Sigmoid colon (tissue), 4 donors: ENCODE results near the gene HNRNPDL.

Source experiments
- EP300 ChIP-seq, 4 donors: sonication (generic); formaldehyde crosslinking; IDR thresholded peaks; one replicate each; pipeline ENCODE4 v1.6.1; 2017; ENCODE audit warnings: antibody characterized with exemption in 4 of 4
- POLR2A ChIP-seq, 2 donors: fragments of 450-650 bp; IDR thresholded peaks; one replicate each; pipeline ENCODE4 v1.6.1; 2016; ENCODE audit warnings: antibody characterized with exemption in 2 of 2, mild to moderate bottlenecking in 2 of 2, moderate library complexity in 2 of 2
- POLR2AphosphoS5 ChIP-seq, 4 donors: sonication (generic); formaldehyde crosslinking; IDR thresholded peaks; one replicate each; pipeline ENCODE4 v1.6.1; 2017; ENCODE audit warnings: antibody characterized with exemption in 4 of 4
- TF ChIP-seq, protein P1 (sequence below), 4 experiments: fragments of 450-650 bp in 3 of 4; fragments of 200-600 bp in 1 of 4; IDR thresholded peaks; one replicate each; pipeline ENCODE4 v1.5.1; 2016 to 2019; ENCODE audit warnings: antibody characterized with exemption in 4 of 4, mild to moderate bottlenecking in 3 of 4, moderate library complexity in 2 of 4

DNA sequence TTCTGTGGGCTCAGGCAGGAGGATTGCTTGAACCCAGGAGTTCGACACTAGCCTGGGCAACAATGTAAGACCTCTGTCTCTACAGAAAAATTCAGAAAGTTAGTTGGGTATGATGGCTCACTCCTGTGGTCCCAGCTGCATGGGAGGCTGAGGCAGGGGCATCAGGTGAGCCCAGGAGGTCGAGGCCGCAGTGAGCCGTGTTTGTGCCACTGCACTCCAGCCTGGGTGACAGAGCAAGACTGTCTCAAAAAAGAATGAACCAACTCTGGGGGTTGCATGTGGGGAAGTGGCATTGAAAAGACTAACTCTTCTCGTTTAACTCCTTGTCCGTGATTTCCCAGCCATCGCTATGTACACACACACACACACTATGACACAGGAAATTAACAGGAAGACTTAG is 27.0 kb upstream of the HNRNPDL start:
- TF ChIP-seq, protein P1, sequence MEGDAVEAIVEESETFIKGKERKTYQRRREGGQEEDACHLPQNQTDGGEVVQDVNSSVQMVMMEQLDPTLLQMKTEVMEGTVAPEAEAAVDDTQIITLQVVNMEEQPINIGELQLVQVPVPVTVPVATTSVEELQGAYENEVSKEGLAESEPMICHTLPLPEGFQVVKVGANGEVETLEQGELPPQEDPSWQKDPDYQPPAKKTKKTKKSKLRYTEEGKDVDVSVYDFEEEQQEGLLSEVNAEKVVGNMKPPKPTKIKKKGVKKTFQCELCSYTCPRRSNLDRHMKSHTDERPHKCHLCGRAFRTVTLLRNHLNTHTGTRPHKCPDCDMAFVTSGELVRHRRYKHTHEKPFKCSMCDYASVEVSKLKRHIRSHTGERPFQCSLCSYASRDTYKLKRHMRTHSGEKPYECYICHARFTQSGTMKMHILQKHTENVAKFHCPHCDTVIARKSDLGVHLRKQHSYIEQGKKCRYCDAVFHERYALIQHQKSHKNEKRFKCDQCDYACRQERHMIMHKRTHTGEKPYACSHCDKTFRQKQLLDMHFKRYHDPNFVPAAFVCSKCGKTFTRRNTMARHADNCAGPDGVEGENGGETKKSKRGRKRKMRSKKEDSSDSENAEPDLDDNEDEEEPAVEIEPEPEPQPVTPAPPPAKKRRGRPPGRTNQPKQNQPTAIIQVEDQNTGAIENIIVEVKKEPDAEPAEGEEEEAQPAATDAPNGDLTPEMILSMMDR (IDR thresholded peaks at IDR 0.05) = no peak
- TF ChIP-seq POLR2A (IDR thresholded peaks at IDR 0.05) (no peak), EP300 (IDR thresholded peaks at IDR 0.05) (no peak), POLR2AphosphoS5 (IDR thresholded peaks at IDR 0.05) (no peak)
